PFSK-1 (cell line): ENCODE results near the gene PDZD2.

Experiments used
- POLR2AphosphoS5 ChIP-seq: IDR thresholded peaks from 2 replicates; pipeline ENCODE4 v1.6.1; 2012; ENCODE audit warnings: low read depth, mild to moderate bottlenecking, control low read depth, low read length, moderate library complexity
- TAF1 ChIP-seq: IDR thresholded peaks from 2 replicates; pipeline ENCODE4 v1.6.1; 2012; ENCODE audit warnings: low read length, control low read depth, borderline replicate concordance; ENCODE audit not compliant: insufficient read depth

- TF ChIP-seq POLR2AphosphoS5 (no peak), TAF1 (no peak)
Observed at GRCh38 chr5:31757806-31758205, 118.9 kb downstream of the PDZD2 start.
